SK-N-SH treated with all-trans-retinoic acid at 6 μM for 48 hours (cell line): ENCODE measurements around the gene SMARCA4.

ENCODE experiments used
- ATAC-seq: fragments of 200-7000 bp; cut with Tn5 transposase; 3 replicates; pipeline ENCODE4 v1.9.1; 2020; ENCODE audit warnings: mild to moderate bottlenecking, moderate library complexity
- CREB5 ChIP-seq: fragments of 250-450 bp; sonication (Bioruptor Pico); IDR thresholded peaks from 2 replicates; pipeline ENCODE4 v1.5.1; 2020; ENCODE audit warnings: low read depth, mild to moderate bottlenecking, moderate library complexity
- CSDC2 ChIP-seq: fragments of 250-450 bp; sonication (Bioruptor Pico); IDR thresholded peaks from 2 replicates; pipeline ENCODE4 v1.5.0; 2020; ENCODE audit warnings: mild to moderate bottlenecking, moderate library complexity
- CSRNP3 ChIP-seq: fragments of 250-450 bp; sonication (Bioruptor Pico); IDR thresholded peaks from 2 replicates; pipeline ENCODE4 v1.5.1; 2021; ENCODE audit warnings: mild to moderate bottlenecking, moderate library complexity
- ESRRG ChIP-seq: fragments of 250-450 bp; sonication (Bioruptor Pico); IDR thresholded peaks from 2 replicates; pipeline ENCODE4 v1.6.1; 2021; ENCODE audit warnings: mild to moderate bottlenecking
- GLIS3 ChIP-seq: fragments of 250-450 bp; sonication (Bioruptor Pico); IDR thresholded peaks from 2 replicates; pipeline ENCODE4 v1.5.0; 2020; ENCODE audit warnings: mild to moderate bottlenecking, moderate library complexity
- ISL1 ChIP-seq: fragments of 250-450 bp; sonication (Bioruptor Pico); IDR thresholded peaks from 2 replicates; pipeline ENCODE4 v2.1.2; 2022; ENCODE audit warnings: mild to moderate bottlenecking, moderate library complexity
- OSR1 ChIP-seq: fragments of 250-450 bp; sonication (Bioruptor Pico); IDR thresholded peaks from 2 replicates; pipeline ENCODE4 v1.8.0; 2022; ENCODE audit warnings: moderate library complexity, mild to moderate bottlenecking, inconsistent platforms
- PPARA ChIP-seq: fragments of 250-450 bp; sonication (Bioruptor Pico); IDR thresholded peaks from 2 replicates; pipeline ENCODE4 v1.5.0; 2020; ENCODE audit warnings: mild to moderate bottlenecking, borderline replicate concordance
- RARB ChIP-seq: fragments of 250-450 bp; sonication (Bioruptor Pico); IDR thresholded peaks from 2 replicates; pipeline ENCODE4 v1.8.0; 2021; ENCODE audit warnings: mild to moderate bottlenecking, moderate library complexity
- SNAI2 ChIP-seq: fragments of 250-450 bp; sonication (Bioruptor Pico); IDR thresholded peaks from 2 replicates; pipeline ENCODE4 v1.5.0; 2020; ENCODE audit warnings: mild to moderate bottlenecking, moderate library complexity
- TOX ChIP-seq: fragments of 250-450 bp; sonication (Bioruptor Pico); IDR thresholded peaks from 2 replicates; pipeline ENCODE4 v1.8.0; 2021; ENCODE audit warnings: mild to moderate bottlenecking, moderate library complexity, borderline replicate concordance
- TSHZ2 ChIP-seq: fragments of 250-450 bp; sonication (Bioruptor Pico); IDR thresholded peaks from 2 replicates; pipeline ENCODE4 v1.5.0; 2020; ENCODE audit warnings: mild to moderate bottlenecking, moderate library complexity
- ZC3H10 ChIP-seq: fragments of 250-450 bp; sonication (Bioruptor Pico); IDR thresholded peaks from 2 replicates; pipeline ENCODE4 v1.5.1; 2021; ENCODE audit warnings: mild to moderate bottlenecking, moderate library complexity
- ZFP30 ChIP-seq: fragments of 450-650 bp; formaldehyde crosslinking; IDR thresholded peaks from 2 replicates; pipeline ENCODE4 v1.5.0; 2022; ENCODE audit warnings: mild to moderate bottlenecking, moderate library complexity
- ZNF70 ChIP-seq: fragments of 450-650 bp; formaldehyde crosslinking; IDR thresholded peaks from 2 replicates; pipeline ENCODE4 v1.5.0; 2020; ENCODE audit warnings: mild to moderate bottlenecking, moderate library complexity
- TF ChIP-seq, protein P1 (sequence below): fragments of 250-450 bp; sonication (Bioruptor Pico); IDR thresholded peaks from 2 replicates; pipeline ENCODE4 v1.8.0; 2020; ENCODE audit warnings: mild to moderate bottlenecking, moderate library complexity, borderline replicate concordance
- TF ChIP-seq, protein P2 (sequence below): fragments of 250-450 bp; sonication (Bioruptor Pico); IDR thresholded peaks from 2 replicates; pipeline ENCODE4 v1.8.0; 2021; ENCODE audit warnings: low read depth, mild to moderate bottlenecking, moderate library complexity, borderline replicate concordance

The SMARCA4 gene

DNA sequence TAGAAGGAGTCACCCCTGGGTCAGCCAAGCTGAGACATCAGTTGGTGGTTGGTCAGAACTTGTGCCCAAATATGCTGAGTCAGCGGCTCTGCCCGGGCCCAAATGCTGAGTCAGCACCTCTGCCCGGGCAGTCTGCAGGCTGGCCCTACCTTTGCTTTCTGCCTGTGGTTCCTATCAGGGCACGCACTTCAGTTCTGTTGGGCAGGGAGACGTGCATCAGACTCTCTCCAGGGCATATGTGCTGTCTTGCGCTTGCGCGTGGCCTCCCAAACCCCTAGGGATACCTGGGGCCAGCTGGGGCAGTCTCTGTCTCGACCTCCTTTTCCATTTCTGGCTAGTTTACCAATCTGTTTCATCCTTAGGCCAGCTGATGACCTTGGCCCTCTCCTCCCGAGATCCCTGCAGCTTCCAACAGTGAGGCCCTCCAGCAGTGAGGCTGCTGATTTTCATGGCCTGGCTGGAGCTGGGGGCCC lies 104.0 kb downstream of the SMARCA4 start:
- no peak for TF ChIP-seq ISL1 (CRISPR knock-in tag)
- TF ChIP-seq GLIS3 (CRISPR knock-in tag): no peak
- no peak for TF ChIP-seq TSHZ2 (CRISPR knock-in tag)
- no peak for TF ChIP-seq CSRNP3
- no peak for TF ChIP-seq RARB (CRISPR knock-in tag)
- TF ChIP-seq, protein P1, sequence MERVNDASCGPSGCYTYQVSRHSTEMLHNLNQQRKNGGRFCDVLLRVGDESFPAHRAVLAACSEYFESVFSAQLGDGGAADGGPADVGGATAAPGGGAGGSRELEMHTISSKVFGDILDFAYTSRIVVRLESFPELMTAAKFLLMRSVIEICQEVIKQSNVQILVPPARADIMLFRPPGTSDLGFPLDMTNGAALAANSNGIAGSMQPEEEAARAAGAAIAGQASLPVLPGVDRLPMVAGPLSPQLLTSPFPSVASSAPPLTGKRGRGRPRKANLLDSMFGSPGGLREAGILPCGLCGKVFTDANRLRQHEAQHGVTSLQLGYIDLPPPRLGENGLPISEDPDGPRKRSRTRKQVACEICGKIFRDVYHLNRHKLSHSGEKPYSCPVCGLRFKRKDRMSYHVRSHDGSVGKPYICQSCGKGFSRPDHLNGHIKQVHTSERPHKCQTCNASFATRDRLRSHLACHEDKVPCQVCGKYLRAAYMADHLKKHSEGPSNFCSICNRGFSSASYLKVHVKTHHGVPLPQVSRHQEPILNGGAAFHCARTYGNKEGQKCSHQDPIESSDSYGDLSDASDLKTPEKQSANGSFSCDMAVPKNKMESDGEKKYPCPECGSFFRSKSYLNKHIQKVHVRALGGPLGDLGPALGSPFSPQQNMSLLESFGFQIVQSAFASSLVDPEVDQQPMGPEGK (CRISPR knock-in tag): no peak
- no peak for TF ChIP-seq OSR1 (CRISPR knock-in tag)
- ATAC-seq: no peak

GRCh38 chr19:11066326-11066725 lies 105.5 kb downstream of the SMARCA4 start:
- no peak for ATAC-seq
- no peak for TF ChIP-seq ZC3H10 (CRISPR knock-in tag)
- no peak for TF ChIP-seq GLIS3 (CRISPR knock-in tag)
- no peak for TF ChIP-seq CSDC2

GRCh38 chr19:11067356-11068113 lies 106.7 kb downstream of the SMARCA4 start:
- TF ChIP-seq TOX (CRISPR knock-in tag) (no peak), CREB5 (CRISPR knock-in tag) (no peak), CSRNP3 (no peak)
- ATAC-seq: no peak

DNA sequence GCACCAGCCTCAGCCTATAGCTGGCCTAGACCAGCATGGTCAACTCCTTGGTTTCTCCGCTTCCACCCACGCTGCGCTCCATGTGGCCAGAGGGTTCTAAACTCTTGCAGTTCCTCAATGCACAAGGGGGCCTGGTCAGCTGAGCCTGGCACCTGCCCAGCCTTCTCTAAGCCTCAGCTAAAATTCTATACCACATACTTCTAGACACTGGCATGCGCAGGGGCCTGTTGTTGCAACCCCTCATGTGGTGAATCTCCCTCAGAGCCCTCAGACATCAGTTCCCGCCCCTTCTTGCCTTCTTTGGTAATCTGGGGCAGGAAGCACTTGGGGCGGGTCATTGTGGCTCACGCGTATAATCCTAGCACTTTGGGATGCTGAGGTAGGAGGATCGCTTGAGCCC lies 108.7 kb downstream of the SMARCA4 start:
- peak; percentile 18; the same call in 2 of the 3 replicates for ATAC-seq
- TF ChIP-seq SNAI2 (no peak), RARB (CRISPR knock-in tag) (no peak), GLIS3 (CRISPR knock-in tag) (no peak), ZFP30 (no peak), OSR1 (CRISPR knock-in tag) (no peak), TSHZ2 (CRISPR knock-in tag) (no peak), PPARA (CRISPR knock-in tag) (no peak), ISL1 (CRISPR knock-in tag) (no peak), CREB5 (CRISPR knock-in tag) (no peak), CSRNP3 (no peak), ESRRG (CRISPR knock-in tag) (no peak), ZNF70 (CRISPR knock-in tag) (no peak)
- TF ChIP-seq, protein P2, sequence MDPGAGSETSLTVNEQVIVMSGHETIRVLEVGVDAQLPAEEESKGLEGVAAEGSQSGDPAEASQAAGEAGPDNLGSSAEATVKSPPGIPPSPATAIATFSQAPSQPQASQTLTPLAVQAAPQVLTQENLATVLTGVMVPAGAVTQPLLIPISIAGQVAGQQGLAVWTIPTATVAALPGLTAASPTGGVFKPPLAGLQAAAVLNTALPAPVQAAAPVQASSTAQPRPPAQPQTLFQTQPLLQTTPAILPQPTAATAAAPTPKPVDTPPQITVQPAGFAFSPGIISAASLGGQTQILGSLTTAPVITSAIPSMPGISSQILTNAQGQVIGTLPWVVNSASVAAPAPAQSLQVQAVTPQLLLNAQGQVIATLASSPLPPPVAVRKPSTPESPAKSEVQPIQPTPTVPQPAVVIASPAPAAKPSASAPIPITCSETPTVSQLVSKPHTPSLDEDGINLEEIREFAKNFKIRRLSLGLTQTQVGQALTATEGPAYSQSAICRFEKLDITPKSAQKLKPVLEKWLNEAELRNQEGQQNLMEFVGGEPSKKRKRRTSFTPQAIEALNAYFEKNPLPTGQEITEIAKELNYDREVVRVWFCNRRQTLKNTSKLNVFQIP: no peak
